COR-L47 (cell line): ENCODE data around the gene TBL2.
"Not testable (repeated sequence)": the region's sequence is repeated elsewhere in the genome, so short reads cannot be mapped to it uniquely, and the experiment has no call there.

ENCODE experiments used
- DNase-seq: peaks from one replicate; lab custom pipeline; 2025; lab: John Stamatoyannopoulos, UW

TBL2 gene, protein sequence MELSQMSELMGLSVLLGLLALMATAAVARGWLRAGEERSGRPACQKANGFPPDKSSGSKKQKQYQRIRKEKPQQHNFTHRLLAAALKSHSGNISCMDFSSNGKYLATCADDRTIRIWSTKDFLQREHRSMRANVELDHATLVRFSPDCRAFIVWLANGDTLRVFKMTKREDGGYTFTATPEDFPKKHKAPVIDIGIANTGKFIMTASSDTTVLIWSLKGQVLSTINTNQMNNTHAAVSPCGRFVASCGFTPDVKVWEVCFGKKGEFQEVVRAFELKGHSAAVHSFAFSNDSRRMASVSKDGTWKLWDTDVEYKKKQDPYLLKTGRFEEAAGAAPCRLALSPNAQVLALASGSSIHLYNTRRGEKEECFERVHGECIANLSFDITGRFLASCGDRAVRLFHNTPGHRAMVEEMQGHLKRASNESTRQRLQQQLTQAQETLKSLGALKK

DNA sequence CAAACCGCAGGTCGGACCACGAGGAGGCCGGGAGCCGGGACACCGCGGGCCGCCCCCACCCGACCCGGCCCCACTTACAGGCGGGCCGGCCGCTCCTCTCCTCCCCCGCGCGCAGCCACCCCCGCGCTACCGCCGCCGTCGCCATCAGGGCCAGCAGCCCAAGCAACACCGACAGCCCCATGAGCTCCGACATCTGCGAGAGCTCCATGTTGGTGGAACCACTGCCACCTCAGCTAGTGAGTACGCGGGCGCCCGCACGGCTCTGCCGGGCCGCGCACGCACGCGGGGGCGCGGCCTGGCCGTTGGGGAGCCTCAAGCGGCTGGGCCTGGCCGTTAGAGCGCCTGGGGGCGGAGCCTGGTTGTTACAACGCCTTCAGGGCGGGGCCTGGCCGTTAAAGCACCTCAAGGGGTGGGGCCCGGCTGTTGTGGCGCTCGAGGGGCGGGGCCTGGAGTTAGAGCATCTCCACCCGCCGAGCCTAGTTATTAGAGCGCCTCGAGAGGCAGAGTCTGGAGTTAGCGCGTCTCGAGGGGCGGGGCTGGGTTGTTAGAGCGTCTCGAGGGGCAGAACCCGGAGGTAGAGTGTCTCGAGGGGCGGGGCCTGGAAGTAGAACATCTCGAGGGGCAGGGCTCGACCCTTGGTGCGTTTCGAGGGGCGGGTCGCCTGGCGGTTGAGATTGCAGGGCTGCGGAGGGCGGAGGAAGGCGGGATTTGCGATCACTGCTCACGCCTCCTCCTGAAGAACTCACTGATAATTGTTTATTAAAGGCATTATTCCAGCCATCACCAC, at the start of gene TBL2:
Gene TBL2 (minus strand): TSS at position 238 of the 787 bp plus-strand sequence. CDS start 30 bp downstream, at position 208.
- peak; percentile 99 for DNase-seq

DNA sequence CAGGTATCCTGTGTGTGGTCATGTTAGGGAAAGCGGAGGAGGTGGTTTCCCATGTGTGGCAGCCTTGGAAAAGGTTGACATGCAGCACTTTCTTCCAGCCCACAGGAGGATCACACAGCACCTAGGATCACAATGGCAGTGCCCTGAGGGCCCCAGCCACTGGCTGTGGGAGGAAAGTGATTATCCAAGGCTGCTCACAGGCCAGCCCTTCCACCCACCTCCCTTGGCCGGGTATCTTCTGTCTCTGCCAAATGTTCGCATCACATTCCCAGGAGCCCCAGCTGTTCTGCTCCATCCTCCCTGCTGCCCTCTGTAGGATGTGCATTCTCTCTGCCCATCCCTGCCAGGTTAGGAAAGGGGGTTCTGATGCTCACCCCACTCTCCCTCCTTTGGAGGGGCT, 48.4 kb upstream of the TBL2 start:
- DNase-seq = no peak

DNA sequence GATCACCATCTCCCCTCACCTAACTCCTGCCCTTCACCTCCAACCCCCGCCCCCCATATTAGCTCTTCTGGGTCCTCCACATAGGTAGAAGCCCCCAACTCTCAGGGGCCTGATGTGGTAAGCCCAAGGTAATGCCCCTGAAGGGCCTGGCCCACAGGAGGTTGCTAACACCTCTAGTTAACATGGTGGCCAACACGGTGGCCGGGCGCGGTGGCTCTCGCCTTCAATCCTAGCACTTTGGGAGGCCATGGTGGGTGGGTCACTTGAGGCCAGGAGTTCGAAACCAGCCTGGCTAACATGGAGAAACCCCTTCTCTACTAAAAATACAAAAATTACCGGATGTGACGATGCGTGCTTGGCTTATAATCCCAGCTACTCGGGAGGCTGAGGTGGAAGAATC, 46.9 kb upstream of the TBL2 start:
- no peak for DNase-seq

DNA sequence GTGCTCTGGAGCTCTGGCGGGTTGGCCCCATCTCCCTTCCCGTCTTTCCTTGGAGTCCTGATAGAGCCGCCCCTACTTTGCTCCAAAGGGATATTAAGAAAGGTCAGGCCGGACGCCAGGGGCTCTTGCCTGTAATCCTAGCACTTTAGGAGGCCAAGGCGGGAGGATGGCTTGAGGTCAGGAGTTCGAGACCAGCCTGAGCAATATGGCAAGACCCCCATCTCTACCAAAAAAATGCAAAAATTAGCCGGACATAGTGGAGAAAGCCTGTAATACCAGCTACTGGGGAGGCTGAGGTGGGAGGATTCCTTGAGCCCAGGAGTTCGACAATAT, 46.3 kb upstream of the TBL2 start:
- DNase-seq = no peak

DNA sequence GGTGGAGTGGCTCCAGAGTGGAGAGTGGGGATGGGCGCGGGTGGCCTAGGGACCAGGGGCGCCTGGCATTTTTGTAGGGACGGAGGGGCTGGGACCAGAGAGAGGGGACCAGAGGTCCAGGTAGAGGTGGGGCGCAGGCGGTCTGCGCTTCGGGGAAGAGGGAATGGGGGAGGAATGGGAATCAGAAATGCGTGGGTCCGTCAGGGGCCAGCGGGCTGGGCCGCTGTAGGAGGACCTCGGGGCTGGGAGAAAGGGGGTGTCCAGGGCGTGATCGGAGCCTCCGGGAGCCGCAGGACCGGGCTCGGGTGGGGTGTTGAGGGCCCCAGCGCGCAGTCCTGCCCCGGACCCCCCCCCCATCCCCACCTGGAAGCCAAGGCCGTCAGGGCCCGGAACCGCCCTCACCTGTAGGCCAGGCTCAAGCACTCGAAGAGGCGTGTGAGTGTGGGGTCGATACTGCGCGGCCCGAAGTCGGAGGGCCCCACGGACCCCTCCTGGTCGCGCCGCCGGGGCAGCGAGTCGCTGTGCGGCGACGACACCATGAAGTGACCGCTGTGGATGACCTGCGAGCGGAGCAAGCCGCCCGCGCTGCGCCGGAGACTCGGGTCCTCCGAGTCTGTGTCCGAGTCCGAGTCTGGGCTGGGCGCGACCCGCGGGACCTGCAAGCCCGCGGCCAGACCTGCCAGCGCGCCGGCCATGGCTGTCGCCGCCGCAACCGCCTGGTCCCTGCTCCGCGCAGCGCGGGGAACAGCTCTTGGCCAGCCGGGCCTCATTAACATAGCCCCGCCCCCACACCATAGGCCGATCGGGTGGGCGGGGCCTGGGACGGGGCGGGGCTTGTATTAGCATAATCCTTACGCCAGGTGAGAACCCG, 45.7 kb upstream of the TBL2 start, which contains the start of gene MLXIPL:
Gene MLXIPL (minus strand): TSS at position 725 of the 871 bp plus-strand sequence. CDS start 30 bp downstream, at position 695.
- peak; percentile 89 for DNase-seq

DNA sequence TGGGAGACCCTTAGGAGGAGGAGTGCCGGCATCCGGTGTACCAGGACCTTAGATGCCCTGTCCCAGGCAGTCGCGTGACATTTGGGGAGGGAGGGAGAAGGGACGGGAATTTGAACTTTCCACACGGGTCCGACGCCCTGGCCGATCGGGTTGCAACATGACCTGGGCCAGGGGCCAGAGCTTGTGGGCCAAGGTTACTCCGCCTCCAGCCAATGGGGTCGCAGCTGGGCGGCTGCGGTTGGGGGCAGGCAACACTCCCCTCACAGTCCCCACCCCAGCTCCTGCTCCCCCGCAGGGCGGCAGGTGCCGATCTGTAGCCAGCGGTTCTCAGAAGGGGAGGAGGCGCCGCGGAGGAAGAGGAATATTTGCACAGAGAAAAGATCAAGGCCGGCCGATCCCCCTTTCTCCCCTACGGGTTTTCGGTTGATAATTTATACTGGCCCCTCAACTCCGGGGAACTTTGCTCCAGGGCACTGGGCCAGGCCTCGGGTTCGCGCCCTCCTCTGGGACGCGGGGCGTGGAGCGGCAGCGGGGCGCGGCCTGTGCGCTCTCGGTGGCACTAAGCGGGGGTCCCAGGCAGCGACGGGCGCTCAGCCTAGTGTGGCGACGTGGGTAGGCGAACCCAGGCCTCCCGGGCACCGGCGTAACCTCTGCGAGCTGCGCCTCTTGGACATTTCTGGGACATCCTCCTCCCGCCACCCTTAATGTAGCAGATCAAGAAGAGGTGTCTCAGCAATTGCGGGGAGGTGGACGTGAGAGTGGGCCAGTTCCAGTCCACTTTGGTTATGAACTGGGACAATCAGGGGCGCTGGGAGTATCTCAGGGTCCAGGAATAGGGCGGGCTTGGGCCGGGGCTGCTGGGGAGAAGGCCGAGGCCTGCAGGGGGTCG, 44.8 kb upstream of the TBL2 start:
- peak; percentile 18 for DNase-seq

DNA sequence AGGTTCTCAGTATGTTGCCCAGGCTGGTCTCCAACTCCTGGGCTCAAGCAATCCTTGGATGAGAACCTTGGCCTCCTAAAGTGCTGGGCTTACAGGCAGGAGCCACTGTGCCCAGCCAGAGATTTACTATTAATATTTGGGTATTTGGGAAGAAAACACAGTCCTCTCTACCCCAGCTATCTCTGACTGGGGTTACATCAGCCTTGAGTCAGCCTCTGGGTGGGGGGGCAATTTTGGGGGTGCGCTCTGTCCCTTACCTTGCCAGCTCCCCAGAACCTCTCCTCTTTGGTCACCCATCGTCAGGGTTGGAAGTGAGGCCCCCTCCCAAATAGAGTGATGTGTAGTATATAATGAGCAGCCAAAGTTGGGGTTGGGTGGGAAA, 44.1 kb upstream of the TBL2 start:
- DNase-seq = no peak

DNA sequence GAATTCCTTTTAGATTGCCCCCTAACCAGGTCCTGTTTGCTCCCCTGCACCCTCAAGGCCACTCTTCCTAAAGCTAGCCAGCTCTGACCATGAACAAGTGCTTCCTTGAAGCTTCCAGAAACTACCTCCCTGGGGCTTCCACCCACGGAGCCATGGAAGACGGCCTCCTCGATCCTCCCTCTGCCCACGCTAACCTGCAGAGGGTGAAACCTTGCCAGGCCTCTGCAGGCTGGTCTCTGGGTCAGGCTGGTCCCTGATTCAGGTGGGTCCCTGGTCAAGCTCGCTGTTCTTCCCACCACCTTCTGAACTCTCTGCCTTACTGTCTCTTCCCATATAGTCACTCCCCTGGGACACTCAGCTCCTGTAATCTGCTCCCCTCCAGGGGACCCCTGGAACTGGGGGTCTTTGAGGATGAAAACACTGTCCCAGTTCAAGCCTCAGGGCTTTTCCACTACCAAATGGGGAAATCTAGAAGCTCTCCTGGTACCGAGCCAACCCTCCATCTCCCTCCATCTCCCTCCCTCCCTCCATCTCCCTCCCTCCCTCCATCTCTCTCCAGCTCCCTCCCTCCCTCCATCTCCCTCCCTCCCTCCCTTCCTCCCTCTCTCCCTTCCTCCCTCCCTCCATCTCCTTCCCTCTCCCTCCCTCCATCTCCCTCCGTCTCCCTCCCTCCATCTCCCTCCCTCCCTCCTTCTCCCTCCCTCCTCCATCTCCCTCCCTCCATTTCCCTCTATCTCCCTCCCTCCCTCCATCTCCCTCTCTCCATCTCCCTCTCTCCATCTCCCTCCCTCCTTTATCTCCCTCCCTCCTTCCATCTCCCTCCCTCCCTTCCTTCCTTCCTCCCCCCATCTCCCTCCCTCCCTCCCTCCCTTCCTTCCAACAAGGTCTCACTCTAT, 43.0 kb upstream of the TBL2 start:
- DNase-seq = no peak

DNA sequence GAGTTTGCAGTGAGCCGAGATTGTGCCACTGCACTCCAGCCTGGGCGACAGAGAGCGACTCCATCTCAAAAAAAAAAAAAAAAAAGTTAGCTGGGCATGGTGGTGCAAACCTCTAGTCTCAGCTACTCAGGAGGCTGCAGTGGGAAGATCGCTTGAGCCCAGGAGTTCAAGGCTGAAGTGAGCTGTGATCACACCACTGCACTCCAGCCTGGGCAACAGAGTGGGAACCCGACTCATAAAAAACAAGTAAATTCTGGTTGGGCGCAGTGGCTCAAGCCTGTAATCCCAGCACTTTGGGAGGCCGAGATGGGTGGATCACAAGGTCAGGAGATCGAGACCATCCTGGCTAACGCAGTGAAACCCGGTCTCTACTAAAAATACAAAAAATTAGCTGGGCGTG, 41.0 kb upstream of the TBL2 start:
- not testable (repeated sequence) for DNase-seq

DNA sequence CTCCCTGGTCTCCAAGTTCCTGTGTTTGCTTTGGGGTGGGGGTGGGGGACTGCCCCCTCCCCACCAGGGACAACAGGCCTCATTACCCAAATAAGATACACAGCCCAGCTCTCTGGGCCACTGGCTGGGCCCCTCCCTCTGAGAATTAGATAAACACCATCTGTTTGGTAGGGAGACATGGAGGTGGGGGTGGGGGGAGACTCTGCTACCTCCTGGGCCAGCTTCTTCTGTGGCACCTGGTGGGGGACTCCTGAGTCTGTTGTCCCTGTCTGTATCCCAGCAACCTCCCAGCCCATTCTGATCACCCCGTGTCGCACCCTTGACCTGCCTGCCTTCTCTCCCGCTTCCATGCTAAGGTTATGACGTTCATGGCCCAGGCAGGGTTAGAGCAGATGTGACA, 40.2 kb upstream of the TBL2 start:
- DNase-seq = no peak

DNA sequence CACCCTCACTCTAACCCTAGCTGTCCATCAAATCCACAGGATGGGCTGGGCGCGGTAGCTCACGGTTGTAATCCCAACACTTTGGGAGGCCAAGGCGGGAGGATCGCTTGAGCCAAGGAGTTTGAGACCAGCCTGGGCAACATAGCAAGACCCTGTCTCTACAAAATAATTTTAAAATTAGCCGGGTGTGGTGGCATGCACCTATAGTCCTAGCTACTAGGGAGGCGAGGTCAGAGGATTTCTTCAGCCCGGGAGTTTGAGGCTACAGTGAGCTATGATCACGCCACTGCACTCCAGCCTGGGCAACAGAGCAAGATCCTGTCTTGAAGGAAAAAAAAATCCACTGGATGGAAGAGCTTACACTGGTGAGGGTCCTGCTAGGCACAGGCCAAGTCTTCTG, 39.1 kb upstream of the TBL2 start:
- DNase-seq = not testable (repeated sequence)

DNA sequence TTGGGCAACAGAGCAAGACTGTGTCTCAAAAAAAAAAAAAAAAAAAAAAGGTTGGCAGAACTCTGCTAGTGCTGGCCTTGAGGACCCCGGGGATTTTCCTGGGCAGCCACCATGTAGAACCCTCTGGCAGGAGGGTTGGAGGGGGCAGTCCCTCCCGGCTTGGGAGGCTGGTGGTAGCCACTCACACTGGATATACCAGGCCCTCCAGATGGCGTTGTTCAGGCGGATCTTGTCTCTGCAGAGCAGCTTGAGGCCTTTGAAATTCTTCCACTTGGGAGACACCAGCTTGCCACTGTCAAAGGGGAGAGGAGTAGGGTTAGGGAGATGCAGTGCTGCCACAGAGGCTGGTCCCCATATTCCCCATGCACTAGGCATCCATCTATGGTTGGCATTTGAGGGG, 37.5 kb upstream of the TBL2 start:
- DNase-seq = no peak

DNA sequence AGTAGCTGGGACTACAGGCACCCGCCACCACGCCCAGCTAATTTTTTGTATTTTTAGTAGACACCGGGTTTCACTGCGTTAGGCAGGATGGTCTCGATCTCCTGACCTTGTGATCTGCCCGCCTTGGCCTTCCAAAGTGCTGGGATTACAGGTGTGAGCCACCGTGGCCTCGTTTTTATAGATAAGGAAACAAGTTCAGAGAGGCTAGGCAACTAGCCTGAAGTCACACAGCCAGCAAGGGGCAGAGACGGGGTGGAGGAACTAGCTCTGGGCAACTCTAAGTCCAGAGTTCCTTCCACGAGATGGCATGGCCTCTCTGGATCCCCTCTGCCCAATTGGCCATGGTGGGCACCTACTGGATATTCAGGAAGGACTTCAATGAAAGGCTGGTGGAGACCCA, 36.6 kb upstream of the TBL2 start:
- DNase-seq = not testable (repeated sequence)

DNA sequence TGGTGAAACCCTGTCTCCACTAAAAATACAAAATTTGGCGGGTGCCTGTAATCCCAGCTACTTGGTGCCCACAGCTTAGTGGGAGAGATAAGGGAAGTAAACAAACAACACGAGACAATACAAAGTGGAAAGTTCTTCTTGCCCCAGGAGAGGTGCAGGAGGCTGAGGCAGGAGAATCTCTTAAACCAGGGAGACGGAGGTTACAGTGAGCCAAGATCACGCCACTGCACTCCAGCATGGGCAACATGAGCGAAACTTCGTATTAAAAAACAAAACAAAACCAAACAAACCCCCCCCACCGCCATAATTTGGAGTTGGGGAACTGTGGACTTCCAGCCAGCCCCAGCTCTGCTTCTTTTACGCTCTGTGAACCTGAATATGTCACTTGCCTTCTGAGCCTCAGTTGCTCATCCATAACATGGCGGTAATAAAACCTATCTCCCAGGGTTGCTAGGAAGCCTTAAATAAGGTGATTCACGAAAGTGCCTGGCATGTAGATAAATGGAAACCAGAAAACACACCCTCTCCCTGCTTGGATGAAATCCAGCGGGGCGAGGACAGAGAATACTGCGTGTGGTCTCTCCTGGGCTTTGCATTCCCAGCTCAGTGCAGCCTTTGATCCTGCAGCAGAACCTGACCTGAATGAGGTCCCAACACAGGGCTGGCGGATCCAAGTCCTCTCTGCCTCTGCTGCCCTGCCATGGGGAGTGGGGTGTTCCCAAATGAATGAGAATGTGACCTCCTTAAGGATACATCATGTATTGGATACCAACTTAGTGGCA, 35.8 kb upstream of the TBL2 start:
- no peak for DNase-seq

DNA sequence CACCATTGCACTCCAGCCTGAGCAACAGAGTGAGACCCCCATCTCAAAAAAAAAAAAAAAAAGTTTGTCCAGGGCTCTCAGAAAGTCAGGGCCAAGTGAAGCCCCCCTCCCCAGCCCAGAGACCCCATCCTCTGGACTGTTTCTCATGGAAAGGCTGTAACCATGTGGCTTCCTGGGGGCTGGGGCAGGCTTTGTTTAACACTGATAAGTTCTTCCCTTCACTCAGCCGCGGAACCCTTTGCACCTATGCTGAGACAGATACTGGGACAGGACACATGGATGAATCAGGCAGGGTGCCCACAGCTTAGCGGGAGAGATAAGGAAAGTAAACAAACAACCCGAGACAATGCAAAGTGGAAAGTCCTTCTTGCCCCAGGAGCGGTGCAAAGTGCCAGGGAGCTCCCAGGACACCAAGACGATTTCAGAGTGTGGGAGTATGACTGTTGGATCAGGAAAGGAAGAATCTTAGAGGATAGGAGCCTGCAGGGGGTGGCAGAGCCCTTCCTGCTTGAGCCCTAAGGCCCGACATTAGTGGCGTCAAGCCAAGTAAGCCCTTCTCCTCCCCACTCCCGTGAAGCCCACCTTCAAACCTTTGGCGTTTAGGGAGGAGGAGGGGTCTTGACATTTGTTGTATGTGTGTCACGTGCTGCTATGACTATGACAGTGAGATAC, 34.4 kb upstream of the TBL2 start:
- peak; percentile 46 for DNase-seq

DNA sequence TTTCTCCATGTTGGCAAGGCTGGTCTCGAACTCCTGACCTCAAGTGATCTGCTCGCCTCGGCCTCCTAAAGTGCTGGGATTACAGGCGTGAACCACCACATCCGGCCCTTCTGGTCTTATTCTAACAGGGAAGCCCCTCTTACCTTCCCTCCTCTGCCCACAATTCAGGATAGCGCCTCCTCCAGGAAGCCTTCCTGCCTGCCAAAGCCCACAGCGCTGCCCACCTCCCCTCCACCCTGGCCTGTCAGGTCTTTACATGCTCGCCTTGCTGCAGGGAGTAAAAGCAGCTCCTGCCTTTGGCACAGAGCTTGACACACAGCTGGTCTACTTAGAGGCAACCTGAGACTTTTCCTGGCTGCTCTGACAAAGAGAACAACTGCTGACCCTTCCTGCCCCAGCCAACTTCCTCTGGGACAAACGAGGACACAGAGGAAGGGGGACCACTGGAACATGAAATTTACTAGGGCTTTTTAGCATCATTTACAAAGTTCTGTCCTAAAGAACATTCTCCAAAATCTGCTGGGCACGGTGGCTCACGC, 32.7 kb upstream of the TBL2 start:
- DNase-seq = no peak

DNA sequence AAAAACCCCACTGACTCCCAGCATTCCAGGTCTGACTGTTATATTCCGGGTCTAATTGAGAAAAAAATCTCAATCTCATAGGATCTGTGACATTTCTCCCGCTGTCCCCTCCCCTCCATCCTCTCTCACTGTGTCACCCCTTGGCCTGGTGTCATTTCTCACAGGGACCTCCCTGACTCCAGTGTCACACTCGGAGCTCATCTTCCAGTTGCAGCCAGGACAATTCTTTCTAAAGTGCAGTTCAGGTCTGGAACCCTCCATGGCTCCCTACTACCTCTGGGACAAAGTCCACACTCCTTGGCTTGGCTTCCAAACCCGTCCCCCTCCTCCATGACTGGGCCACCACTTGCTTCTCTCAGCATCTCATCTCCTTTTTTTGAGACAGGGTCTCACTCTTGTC, 31.7 kb upstream of the TBL2 start:
- DNase-seq = no peak

DNA sequence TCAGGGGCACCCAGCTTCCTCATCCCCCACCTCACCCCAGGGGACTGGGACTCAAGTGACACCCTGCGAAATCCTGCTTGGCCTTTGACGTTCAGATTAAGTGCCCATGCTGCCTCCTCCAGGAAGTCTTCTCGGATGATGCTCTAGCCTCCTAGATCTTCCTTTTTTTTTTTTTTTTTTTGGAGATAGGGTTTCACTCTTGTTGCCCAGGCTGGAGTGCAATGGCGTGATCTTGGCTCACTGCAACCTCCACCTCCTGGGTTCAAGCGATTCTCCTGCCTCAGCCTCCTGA, 29.3 kb upstream of the TBL2 start:
- DNase-seq = not testable (repeated sequence)
